ENCODE measurements around the gene TCF19.

The TCF19 gene

GRCh38 chr6:31128093-31128676, 30.2 kb upstream of the TCF19 start:
- DNase-seq = peak; percentile 28

- DNase-seq = no peak
Observed at GRCh38 chr6:31129130-31129529, 29.3 kb upstream of the TCF19 start.

GRCh38 chr6:31130751-31131150, 27.6 kb upstream of the TCF19 start:
- no peak for DNase-seq

- DNase-seq = no peak
Observed at GRCh38 chr6:31131595-31131994, 26.8 kb upstream of the TCF19 start.

- DNase-seq = no peak
Observed at GRCh38 chr6:31132806-31133205, 25.6 kb upstream of the TCF19 start.

- no peak for DNase-seq
Observed at GRCh38 chr6:31135710-31136109, 22.7 kb upstream of the TCF19 start.

GRCh38 chr6:31138982-31139381, 19.4 kb upstream of the TCF19 start, which contains the start of gene PSORS1C2:
Gene PSORS1C2 (minus strand): TSS chr6:31139066. CDS start chr6:31139026, 40 bp downstream.
- DNase-seq = no peak

- DNase-seq = peak; percentile 88
Observed at GRCh38 chr6:31139599-31139998, 18.8 kb upstream of the TCF19 start.

- DNase-seq = no peak
Observed at GRCh38 chr6:31140643-31141042, 17.7 kb upstream of the TCF19 start.

GRCh38 chr6:31142361-31142761, 16.0 kb upstream of the TCF19 start:
- no peak for DNase-seq

GRCh38 chr6:31143148-31143547, 15.2 kb upstream of the TCF19 start:
- peak; percentile 82 for DNase-seq

GRCh38 chr6:31144296-31144969, 14.0 kb upstream of the TCF19 start:
- no peak for DNase-seq

- no peak for DNase-seq
Observed at GRCh38 chr6:31144970-31145340, 13.4 kb upstream of the TCF19 start.

- no peak for DNase-seq
Observed at GRCh38 chr6:31145386-31145785, 13.0 kb upstream of the TCF19 start.

GRCh38 chr6:31149827-31150447, 8.5 kb upstream of the TCF19 start:
- DNase-seq = no peak

GRCh38 chr6:31152781-31153180, 5.6 kb upstream of the TCF19 start:
- no peak for DNase-seq

- no peak for DNase-seq
Observed at GRCh38 chr6:31154436-31154835, 4.0 kb upstream of the TCF19 start.

GRCh38 chr6:31156641-31157040, 1.7 kb upstream of the TCF19 start:
- DNase-seq = no peak

- no peak for DNase-seq
Observed at GRCh38 chr6:31157513-31158139, 763 bp upstream of the TCF19 start, which contains the start of gene CCHCR1. Gene CCHCR1 (minus strand): TSS chr6:31157802. CDS start chr6:31157600, 202 bp downstream.

- no peak for DNase-seq
Observed at GRCh38 chr6:31158863-31159855, 770 bp downstream of the TCF19 start.

GRCh38 chr6:31161216-31162126, 3.1 kb downstream of the TCF19 start:
- no peak for DNase-seq
